Prostate gland (tissue), 2 donors: ENCODE results near the gene ADGRG1. TPM values are rescaled to one million over a fixed set of nuclear protein-coding genes. Genes with fewer than 3 reads are reported as not detected.
"Not testable (repeated sequence)": the region's sequence is repeated elsewhere in the genome, so short reads cannot be mapped to it uniquely, and the experiment has no call there.

ENCODE experiments used
- DNase-seq: peaks from one replicate; pipeline ENCODE4 v3.0.0-alpha.2; 2019; ENCODE audit warnings: low spot score
- H3K27ac ChIP-seq, 2 donors: fragments of 200-600 bp; sonication (generic); 2 replicates each; pipeline ENCODE4 v1.5.1; 2017 to 2019
- H3K27me3 ChIP-seq: fragments of 200-600 bp; sonication (generic); replicated peaks from 2 replicates; pipeline ENCODE4 v1.5.1; 2019; ENCODE audit not compliant: insufficient read depth
- H3K36me3 ChIP-seq, 2 donors: fragments of 200-600 bp; sonication (generic); 1 replicate in 1 of 2; 2 replicates in 1 of 2; pipeline versions ENCODE4 v1.5.1 to v1.8.1; 2017 to 2019
- H3K4me1 ChIP-seq: fragments of 200-600 bp; sonication (generic); replicated peaks from 2 replicates; pipeline ENCODE4 v1.5.1; 2019
- H3K4me3 ChIP-seq, 2 donors: fragments of 200-600 bp; sonication (generic); 2 replicates each; pipeline ENCODE4 v1.5.1; 2017 to 2019
- H3K9me3 ChIP-seq: fragments of 200-600 bp; sonication (generic); 2 replicates; pipeline ENCODE4 v1.5.1; 2017
- POLR2A ChIP-seq: fragments of 450-650 bp; IDR thresholded peaks from one replicate; pipeline ENCODE4 v1.6.1; 2016; ENCODE audit warnings: antibody characterized with exemption, mild to moderate bottlenecking
- POLR2AphosphoS5 ChIP-seq: sonication (generic); formaldehyde crosslinking; IDR thresholded peaks from one replicate; pipeline ENCODE4 v1.6.1; 2017; ENCODE audit warnings: antibody characterized with exemption
- WGBS: methylation state at CpG from one replicate; pipeline ENCODE4 v1.1.5; 2018; 5-methylcytosine and 5-hydroxymethylcytosine counted together
- intact Hi-C: fragments of 100-400 bp; cut with DNase I; formaldehyde crosslinking; loops from one replicate; pipeline ENCODE4 v1.14.2; 2022
- total RNA-seq, 2 donors: library from RNA; depleted of rRNA; stranded (reverse); fragments of >200 nt; gene quantifications; one replicate each; pipeline ENCODE4 v1.1.0, GENCODE V29; 2016
- TF ChIP-seq, protein P1 (sequence below), 4 experiments: fragments of 200-600 bp in 2 of 4; fragments of 450-650 bp in 2 of 4; sonication (generic) in 2 of 4; IDR thresholded peaks; 1 replicate in 3 of 4; 2 replicates in 1 of 4; pipeline ENCODE4 v1.5.1; 2016 to 2019; ENCODE audit warnings: antibody characterized with exemption in 4 of 4, mild to moderate bottlenecking in 2 of 4, moderate library complexity in 2 of 4

ADGRG1 gene
- total RNA-seq, 2 donors from 2014 or later, result 78.5 to 347 TPM

- TF ChIP-seq, protein P1, sequence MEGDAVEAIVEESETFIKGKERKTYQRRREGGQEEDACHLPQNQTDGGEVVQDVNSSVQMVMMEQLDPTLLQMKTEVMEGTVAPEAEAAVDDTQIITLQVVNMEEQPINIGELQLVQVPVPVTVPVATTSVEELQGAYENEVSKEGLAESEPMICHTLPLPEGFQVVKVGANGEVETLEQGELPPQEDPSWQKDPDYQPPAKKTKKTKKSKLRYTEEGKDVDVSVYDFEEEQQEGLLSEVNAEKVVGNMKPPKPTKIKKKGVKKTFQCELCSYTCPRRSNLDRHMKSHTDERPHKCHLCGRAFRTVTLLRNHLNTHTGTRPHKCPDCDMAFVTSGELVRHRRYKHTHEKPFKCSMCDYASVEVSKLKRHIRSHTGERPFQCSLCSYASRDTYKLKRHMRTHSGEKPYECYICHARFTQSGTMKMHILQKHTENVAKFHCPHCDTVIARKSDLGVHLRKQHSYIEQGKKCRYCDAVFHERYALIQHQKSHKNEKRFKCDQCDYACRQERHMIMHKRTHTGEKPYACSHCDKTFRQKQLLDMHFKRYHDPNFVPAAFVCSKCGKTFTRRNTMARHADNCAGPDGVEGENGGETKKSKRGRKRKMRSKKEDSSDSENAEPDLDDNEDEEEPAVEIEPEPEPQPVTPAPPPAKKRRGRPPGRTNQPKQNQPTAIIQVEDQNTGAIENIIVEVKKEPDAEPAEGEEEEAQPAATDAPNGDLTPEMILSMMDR (IDR thresholded peaks at IDR 0.05), result no peak
- TF ChIP-seq POLR2A, result no peak
- TF ChIP-seq POLR2AphosphoS5, result no peak
- Histone ChIP-seq H3K27ac (no peak overlapping the region), H3K27me3 (no peaks in the 10 kb centered on the region), H3K4me1 (no peaks in the 10 kb centered on the region), H3K9me3 (no peaks in the 10 kb centered on the region), H3K36me3 (no peaks in the 10 kb centered on the region), H3K4me3 (no peak overlapping the region)
- DNase-seq, result no peak
- intact Hi-C loops, result loop anchor here (10.0 kb wide), 1 partner anchor 57 kb away; no protein-coding TSS in a partner anchor
- 90% methylated on average over 5 of the region's 5 CpGs for WGBS
These were observed 82.9 kb downstream of the ADGRG1 start for GRCh38 chr16:57711346-57711745.

DNA sequence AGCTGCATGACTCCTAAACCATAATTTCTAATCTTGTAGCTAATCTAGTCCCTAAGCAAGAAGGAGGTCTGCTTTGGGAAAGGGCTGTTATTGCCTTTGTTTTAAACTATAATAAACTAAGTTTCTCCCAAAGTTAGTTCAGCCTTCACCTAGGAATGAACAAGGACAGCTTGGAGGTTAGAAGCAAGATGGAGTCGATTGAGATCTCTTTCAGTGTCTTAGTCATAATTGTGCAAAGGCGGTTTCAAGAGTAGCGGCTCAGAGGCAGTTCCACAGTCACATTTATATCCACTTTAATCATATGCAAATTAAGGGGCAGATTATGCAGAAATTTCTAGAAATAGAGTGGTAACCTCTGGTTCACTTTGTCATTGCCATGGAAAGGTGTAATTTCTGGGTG lies 83.6 kb downstream of the ADGRG1 start:
- intact Hi-C loops, result loop anchor here (10.0 kb wide), 1 partner anchor 57 kb away; no protein-coding TSS in a partner anchor
- Histone ChIP-seq H3K4me1 (no peaks in the 10 kb centered on the region), H3K27me3 (no peaks in the 10 kb centered on the region), H3K27ac (no peak overlapping the region), H3K9me3 (no peaks in the 10 kb centered on the region), H3K36me3 (no peaks in the 10 kb centered on the region), H3K4me3 (no peak overlapping the region)
- no peak for DNase-seq
- WGBS, result 89% methylated on average over 3 of the region's 3 CpGs
- TF ChIP-seq POLR2A, result no peak
- TF ChIP-seq POLR2AphosphoS5, result no peak
- TF ChIP-seq, protein P1 (IDR thresholded peaks at IDR 0.05), result no peak

- not testable (repeated sequence) for H3K27me3 ChIP-seq, H3K4me3 ChIP-seq, DNase-seq, H3K36me3 ChIP-seq, H3K27ac ChIP-seq, H3K4me1 ChIP-seq, H3K9me3 ChIP-seq
- intact Hi-C loops, result loop anchor here (10.0 kb wide), 1 partner anchor 58 kb away; no protein-coding TSS in a partner anchor
- 75% methylated on average over 6 of the region's 6 CpGs for WGBS
These were observed 84.1 kb downstream of the ADGRG1 start for GRCh38 chr16:57712569-57712968.

GRCh38 chr16:57713596-57713995 lies 85.2 kb downstream of the ADGRG1 start:
- H3K36me3 ChIP-seq, result no peaks in the 10 kb centered on the region
- no peak overlapping the region for H3K4me3 ChIP-seq
- H3K9me3 ChIP-seq, result no peaks in the 10 kb centered on the region
- no peak for DNase-seq
- intact Hi-C loops, result loop anchor here (10.0 kb wide), 1 partner anchor 59 kb away; no protein-coding TSS in a partner anchor
- H3K27me3 ChIP-seq, result no peaks in the 10 kb centered on the region
- 96% methylated on average over 8 of the region's 8 CpGs for WGBS
- no peaks in the 10 kb centered on the region for H3K4me1 ChIP-seq
- TF ChIP-seq POLR2AphosphoS5 (no peak), POLR2A (no peak)
- TF ChIP-seq, protein P1 (IDR thresholded peaks at IDR 0.05), result no peak
- no peak overlapping the region for H3K27ac ChIP-seq

- Histone ChIP-seq H3K9me3 (no peaks in the 10 kb centered on the region), H3K27me3 (no peaks in the 10 kb centered on the region), H3K36me3 (no peaks in the 10 kb centered on the region), H3K4me1 (no peaks in the 10 kb centered on the region), H3K27ac (no peak overlapping the region), H3K4me3 (no peak overlapping the region)
- WGBS, result 89% methylated on average over 6 of the region's 6 CpGs
- TF ChIP-seq POLR2A (no peak), POLR2AphosphoS5 (no peak)
- TF ChIP-seq, protein P1 (IDR thresholded peaks at IDR 0.05), result no peak
- DNase-seq, result no peak
- intact Hi-C loops, result loop anchor here (10.0 kb wide), 1 partner anchor 59 kb away; no protein-coding TSS in a partner anchor
These were observed 85.6 kb downstream of the ADGRG1 start for GRCh38 chr16:57714047-57714446.

Other genes with a start within 250 kb of the ADGRG1 start
- not detected for gene CCL17, start 223.9 kb upstream of the ADGRG1 start, total RNA-seq
- 10 to 100 TPM; 20.1 to 40.3 TPM for gene CIAPIN1, start 181.2 kb upstream of the ADGRG1 start, total RNA-seq
- 10 to 100 TPM; 56.4 to 68.6 TPM for gene COQ9, start 181.2 kb upstream of the ADGRG1 start, total RNA-seq
- gene POLR2C, start 166.0 kb upstream of the ADGRG1 start, total RNA-seq, result 100 to 1,000 TPM in 1 of 2 donors, 10 to 100 TPM in 1; 99.6 to 182 TPM
- gene DOK4, start 142.1 kb upstream of the ADGRG1 start, total RNA-seq, result 10 to 100 TPM; 26.3 to 55.4 TPM
- 10 to 100 TPM; 22.5 to 26.8 TPM for gene CCDC102A, start 92.1 kb upstream of the ADGRG1 start, total RNA-seq
- gene ADGRG5, start 86.0 kb upstream of the ADGRG1 start, total RNA-seq, result 1 to 10 TPM in 1 of 2 donors, under 1 TPM in 1; 0.27 to 3.3 TPM
- gene ADGRG3, start 39.7 kb downstream of the ADGRG1 start, total RNA-seq, result not detected
- gene DRC7, start 66.2 kb downstream of the ADGRG1 start, total RNA-seq, result 1 to 10 TPM in 1 of 2 donors, not detected in 1; 5.5 TPM
- 10 to 100 TPM; 22.7 to 30.2 TPM for gene KATNB1, start 107.1 kb downstream of the ADGRG1 start, total RNA-seq
- gene KIFC3, start 173.9 kb downstream of the ADGRG1 start, total RNA-seq, result 10 to 100 TPM; 16.3 to 79.5 TPM